ENCODE measurements around the gene TNIP2.
"Not testable (repeated sequence)": the region's sequence is repeated elsewhere in the genome, so short reads cannot be mapped to it uniquely, and the experiment has no call there.

The TNIP2 gene

GRCh38 chr4:2794486-2795299 lies 38.6 kb upstream of the TNIP2 start:
- DNase-seq (ENCODE audit: low spot score): no peak

- DNase-seq (ENCODE audit: low spot score): no peak
Observed at GRCh38 chr4:2793586-2794485, 37.7 kb upstream of the TNIP2 start.

GRCh38 chr4:2792711-2793585 lies 36.8 kb upstream of the TNIP2 start, which contains the start of gene SH3BP2:
SH3BP2 (plus strand) TSS chr4:2793085; CDS start chr4:2820618, 27,533 bp downstream.
- peak; percentile 71 for DNase-seq (ENCODE audit: low spot score)

- DNase-seq (ENCODE audit: low spot score): no peak
Observed at GRCh38 chr4:2792396-2792710, 36.2 kb upstream of the TNIP2 start.

GRCh38 chr4:2791518-2792395 lies 35.6 kb upstream of the TNIP2 start:
- no peak for DNase-seq (ENCODE audit: low spot score)

- no peak for DNase-seq (ENCODE audit: low spot score)
Observed at GRCh38 chr4:2790583-2791517, 34.7 kb upstream of the TNIP2 start.

GRCh38 chr4:2789793-2790582 lies 33.9 kb upstream of the TNIP2 start:
- no peak for DNase-seq (ENCODE audit: low spot score)

- no peak for DNase-seq (ENCODE audit: low spot score)
Observed at GRCh38 chr4:2789351-2789750, 33.2 kb upstream of the TNIP2 start.

- no peak for DNase-seq (ENCODE audit: low spot score)
Observed at GRCh38 chr4:2788532-2789103, 32.5 kb upstream of the TNIP2 start.

- no peak for DNase-seq (ENCODE audit: low spot score)
Observed at GRCh38 chr4:2788101-2788500, 32.0 kb upstream of the TNIP2 start.

GRCh38 chr4:2787230-2788100 lies 31.3 kb upstream of the TNIP2 start:
- peak; percentile 74 for DNase-seq (ENCODE audit: low spot score)

- no peak for DNase-seq (ENCODE audit: low spot score)
Observed at GRCh38 chr4:2786794-2787229, 30.7 kb upstream of the TNIP2 start.

GRCh38 chr4:2786152-2786671 lies 30.1 kb upstream of the TNIP2 start:
- no peak for DNase-seq (ENCODE audit: low spot score)

- DNase-seq (ENCODE audit: low spot score): peak; percentile 77
Observed at GRCh38 chr4:2785613-2786012, 29.5 kb upstream of the TNIP2 start.

GRCh38 chr4:2783790-2784189 lies 27.7 kb upstream of the TNIP2 start:
- no peak for DNase-seq (ENCODE audit: low spot score)

- DNase-seq (ENCODE audit: low spot score): no peak
Observed at GRCh38 chr4:2781911-2782310, 25.8 kb upstream of the TNIP2 start.

- not testable (repeated sequence) for DNase-seq (ENCODE audit: low spot score)
Observed at GRCh38 chr4:2780643-2781042, 24.5 kb upstream of the TNIP2 start.

All from germinal center (tissue), 1 donor.